Stimulated activated CD8-positive, alpha-beta memory T cell treated with anti-CD3 and anti-CD28 coated beads, Interleukin-7, amount 100 ng/mL, for 24 hours (primary cell): ENCODE data around the gene SLC8A3.

Experiments used
- DNase-seq: peaks from one replicate; pipeline ENCODE4 v3.0.0-alpha.2; 2020; ENCODE audit warnings: low read depth

SLC8A3 gene

DNA sequence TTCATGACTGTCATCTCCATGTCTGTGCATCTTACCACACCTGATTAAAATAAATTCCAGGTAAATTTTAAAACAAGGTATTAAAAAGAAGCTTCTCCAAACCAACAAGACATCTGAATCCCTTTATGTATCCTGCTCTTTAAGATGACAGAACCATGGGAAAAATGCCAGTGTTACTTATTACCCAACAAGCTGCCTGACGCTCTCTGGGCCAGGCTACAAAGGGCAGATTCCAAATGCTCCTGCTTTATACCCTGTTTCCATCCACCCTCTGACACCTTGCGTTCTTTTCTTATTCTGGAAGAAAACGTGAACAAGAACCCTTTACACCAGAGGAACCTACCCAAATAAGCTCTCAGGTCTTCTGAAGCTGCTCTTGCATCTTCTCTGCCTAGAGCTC lies 70.7 kb downstream of the SLC8A3 start:
- DNase-seq, result no peak

DNA sequence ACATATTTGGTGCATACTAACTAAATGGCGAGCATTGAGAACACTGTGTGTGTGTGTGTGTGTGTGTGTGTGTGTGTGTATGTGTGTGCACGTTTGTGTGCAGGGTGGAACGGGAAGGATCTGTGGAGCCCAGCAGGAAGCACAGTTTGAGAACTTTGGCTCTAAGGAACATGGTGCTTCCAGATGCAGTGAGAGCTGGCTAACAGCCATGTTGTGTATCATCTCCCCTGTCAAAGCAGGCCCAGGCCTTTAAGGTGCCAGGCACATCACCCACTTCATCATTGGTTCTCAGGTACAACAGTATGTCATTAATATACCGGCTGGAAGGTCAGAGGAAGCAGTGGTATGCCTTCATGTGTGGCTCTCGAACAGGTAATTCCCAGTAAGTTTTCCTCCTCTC lies 72.5 kb downstream of the SLC8A3 start:
- DNase-seq, result no peak

DNA sequence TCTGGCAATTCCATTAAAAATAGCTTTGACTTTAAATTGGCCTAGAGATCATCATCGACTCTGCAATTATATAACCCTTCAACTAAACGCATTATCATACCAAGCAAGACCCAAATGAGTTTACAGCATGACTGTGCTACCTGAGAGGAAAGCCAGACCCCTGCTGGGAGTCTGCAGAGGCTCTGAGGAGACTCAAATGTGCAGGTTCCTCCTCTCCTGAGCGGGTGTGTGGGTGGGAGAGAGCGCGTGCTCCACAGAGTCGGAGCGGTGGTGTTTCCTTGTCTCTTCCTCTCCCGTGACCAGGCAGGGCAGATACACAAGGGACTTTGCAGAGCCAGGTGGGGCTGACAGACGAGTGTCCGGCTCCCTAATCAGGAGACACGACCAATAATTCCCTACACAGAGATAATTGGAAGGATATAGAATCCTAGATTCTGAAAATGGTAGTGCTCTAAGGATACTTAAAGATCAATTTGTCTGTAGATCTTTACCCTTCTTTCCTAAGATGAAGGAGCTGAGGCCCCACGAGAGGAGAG lies 74.1 kb downstream of the SLC8A3 start:
- no peak for DNase-seq

DNA sequence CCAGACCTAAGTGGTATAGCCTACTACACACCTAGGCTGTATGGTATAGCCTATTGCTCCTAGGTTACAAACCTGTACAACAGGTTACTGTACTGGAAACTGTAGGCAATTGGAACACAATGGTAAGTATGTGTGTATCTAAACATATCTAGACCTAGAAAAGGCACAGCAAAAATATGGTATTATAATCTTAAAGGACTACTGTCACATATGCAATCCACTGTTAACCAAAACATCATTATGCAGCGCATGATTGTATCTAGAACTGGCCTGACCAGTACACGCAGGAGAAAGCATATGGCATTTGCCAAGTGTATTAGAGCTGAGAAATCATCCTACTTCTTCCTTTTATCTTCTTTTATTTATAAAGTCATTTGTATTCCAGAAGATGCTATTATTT lies 75.5 kb downstream of the SLC8A3 start:
- no peak for DNase-seq

DNA sequence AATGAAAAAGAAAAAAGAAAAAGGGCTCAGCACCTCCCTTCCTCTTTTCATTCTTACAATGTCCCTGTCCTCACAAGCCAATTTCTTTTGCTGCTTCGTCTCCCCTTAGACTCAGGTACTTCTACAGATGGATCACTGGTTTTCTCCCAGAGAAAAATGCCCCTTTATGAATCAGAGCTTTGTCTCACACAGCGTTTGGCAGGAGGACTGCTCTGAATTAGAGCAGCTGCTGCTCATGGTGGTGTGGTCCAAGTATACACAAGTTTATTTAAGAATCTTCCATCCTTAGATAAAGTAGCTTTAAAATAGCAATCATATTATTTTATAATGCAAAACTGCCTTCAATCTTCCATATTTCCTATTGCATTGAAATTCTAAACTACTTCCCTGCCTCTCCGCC lies 80.3 kb downstream of the SLC8A3 start:
- no peak for DNase-seq

DNA sequence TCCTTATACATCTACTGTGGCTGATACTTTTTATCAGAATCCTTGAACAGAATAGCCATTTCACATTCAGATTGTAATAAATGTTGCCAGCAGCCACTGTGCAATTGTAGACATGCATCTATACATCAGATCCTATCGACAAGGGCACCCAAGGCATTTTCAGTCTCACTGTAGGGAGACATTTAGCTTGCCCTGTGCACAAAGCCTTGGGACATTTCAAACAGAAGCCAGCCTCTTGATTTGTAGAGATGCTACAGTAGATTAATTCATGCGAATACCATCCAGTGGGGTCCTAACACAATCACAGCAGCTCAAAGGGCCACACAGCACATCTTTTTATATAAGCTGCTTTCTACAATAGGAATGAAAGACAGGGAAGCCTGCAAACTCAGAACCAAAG lies 81.4 kb downstream of the SLC8A3 start:
- DNase-seq, result no peak

DNA sequence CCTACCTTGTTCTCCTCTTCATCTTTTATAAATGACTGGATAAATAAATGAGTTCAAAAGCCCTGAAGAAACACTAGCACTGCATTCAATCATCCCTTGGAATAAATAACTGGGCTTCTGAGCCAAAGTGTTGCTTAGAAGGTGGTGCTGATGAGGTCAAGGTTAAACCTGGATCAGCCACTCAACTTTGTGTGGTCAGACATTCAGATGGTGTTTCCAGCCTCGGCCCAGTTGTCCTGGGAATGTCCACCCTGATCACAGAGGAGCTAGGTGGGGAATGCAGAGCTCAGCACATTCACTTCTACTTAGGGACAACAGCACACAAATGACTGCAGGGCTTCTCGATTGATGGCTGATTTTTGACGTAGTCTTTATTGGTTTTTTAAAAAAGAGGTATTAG lies 88.7 kb downstream of the SLC8A3 start:
- DNase-seq, result no peak

DNA sequence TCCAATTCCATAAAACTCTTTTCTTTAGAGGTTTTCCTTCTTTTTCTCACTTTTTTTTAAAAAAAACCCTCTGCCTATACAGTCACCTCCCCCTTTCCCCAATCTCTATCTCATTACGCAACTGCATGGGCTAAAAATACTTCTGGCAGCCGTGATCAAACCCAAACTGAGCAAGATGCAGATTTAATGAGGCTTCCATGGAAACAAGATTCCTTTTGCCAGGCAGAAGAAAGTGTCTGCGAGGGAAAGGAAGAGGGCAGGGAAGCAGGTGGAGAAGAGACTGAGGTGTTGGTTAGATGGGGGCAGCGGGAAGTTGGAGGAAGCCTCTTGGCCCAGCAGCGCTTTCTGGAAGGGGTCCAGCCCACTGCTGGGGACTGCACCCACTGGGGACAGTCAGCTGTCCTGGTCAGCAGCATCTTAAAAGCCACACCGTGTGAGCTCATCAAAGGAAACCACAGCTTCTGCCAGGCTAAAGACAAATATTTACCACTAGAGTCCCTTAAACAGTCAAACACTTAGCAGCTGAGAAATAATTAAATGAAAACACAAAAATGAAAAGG lies 90.4 kb downstream of the SLC8A3 start:
- DNase-seq, result no peak

DNA sequence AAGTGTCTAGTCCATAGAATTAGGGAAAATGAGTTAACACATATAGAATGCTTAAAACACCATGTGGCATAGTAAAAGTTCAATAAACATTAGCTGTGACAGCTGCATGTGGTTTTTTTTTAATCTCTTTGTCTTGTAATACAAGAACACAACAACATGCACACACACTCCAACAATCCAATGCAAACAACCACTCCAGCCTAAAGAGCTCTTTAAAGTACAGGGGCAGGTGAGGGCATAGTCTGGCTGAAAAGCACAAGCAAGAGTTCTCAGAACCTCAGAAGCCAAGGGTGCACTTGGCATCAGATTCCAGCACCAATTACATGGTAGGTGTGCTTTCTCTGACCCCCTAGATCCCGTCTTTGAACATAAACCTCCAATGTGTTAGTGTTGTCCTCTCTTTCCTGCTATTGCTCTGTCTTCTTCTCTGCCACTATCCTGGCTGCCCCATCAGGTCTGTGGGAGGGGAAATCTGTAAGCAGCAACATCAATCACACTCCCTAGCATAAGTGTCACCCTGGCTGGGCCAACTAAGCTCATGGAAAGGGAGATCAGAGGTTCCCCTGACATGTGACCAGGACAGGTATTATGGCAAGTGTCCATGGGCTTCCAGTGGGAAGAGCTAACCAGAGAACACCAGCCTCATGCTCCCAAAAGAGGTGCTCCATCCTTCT lies 91.0 kb downstream of the SLC8A3 start:
- no peak for DNase-seq

DNA sequence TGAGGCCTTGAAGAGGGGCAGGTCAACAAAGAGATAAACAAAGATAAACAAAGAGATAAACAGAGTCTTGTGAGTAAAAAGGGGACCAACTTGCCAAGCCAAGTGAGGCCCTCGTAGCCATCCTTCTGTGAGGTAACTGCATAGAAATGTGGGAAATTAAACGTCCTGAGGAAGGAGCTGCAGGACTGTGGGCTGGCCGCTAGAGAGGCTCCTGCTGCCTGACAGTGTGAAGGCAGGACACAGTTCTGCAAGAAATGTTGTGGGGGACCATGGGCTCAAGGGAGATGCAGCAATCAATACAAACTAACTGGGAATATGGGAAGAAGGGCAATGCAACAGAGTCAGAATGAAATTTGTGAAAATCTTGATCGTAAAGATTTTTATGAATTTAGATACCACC lies 91.9 kb downstream of the SLC8A3 start:
- DNase-seq, result no peak

DNA sequence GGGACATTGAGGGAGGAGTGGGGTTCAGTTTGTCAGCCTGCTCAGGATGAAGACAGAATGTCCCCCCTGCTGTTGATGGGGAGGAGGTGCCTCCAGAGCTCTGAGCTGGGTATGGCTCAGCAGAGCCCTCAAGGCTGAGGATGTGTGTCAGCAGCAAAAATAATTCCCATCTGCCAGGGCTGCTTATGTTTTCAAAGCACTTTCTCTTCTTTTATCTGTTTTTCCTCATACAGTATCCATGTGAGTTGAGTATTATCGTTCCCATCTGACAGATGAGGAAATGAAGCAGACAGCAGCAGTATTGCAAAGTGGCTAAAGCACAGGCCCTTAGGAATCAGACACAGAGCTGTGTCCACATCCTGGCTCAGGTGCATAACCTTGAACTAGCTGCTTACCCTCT lies 94.1 kb downstream of the SLC8A3 start:
- DNase-seq, result no peak

DNA sequence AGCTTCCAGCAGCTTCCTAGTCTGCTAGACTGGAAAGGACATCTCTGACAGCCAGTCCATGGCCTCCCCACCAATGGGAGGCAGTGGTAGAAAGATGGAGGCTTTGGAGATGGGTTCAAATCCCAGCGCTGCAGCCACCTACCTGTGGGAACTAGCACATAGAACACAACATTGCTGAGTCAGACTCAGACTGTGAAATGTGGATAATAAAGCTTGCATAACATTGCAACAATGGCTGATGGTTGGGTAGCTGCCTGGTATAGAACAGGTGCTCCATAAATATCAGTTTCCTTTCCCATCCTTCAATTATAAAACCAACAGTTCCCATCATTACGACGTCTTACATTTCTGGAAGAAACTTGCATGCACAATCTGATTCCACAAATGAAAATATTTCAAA lies 94.6 kb downstream of the SLC8A3 start:
- no peak for DNase-seq

DNA sequence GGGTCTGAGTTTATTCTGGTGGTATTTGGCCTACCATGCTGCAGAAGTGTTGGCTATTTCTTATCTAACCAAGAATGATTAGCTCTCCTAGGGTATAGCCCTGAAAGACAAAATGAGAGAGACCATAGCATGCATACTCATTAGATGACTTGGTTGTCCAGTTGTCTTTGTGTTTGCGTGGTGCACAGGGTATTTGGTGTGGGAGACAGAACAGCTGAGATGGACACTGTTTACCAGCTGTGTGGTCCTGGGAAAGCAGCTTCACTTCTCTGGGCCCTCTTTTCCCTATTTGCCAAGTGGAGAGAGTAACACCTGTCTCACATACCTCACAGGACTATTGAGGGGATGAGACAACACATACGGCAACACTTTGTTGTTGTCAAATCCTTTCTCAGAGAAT lies 95.6 kb downstream of the SLC8A3 start:
- no peak for DNase-seq

DNA sequence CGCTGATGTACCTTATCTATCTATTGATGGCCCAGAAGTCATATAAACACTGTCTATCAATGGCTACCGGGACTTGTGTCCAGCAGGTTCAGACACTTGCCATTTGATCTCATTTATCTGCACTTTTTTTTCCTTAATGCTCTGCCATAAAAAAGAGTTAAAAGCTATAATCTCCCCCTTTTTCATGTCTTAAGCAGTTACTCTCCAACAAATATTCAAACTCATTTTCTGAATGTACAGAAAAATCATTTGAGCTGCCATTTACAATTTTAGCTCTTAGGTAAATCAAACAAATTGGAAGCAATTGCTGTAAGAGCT lies 101.4 kb downstream of the SLC8A3 start:
- DNase-seq, result no peak

DNA sequence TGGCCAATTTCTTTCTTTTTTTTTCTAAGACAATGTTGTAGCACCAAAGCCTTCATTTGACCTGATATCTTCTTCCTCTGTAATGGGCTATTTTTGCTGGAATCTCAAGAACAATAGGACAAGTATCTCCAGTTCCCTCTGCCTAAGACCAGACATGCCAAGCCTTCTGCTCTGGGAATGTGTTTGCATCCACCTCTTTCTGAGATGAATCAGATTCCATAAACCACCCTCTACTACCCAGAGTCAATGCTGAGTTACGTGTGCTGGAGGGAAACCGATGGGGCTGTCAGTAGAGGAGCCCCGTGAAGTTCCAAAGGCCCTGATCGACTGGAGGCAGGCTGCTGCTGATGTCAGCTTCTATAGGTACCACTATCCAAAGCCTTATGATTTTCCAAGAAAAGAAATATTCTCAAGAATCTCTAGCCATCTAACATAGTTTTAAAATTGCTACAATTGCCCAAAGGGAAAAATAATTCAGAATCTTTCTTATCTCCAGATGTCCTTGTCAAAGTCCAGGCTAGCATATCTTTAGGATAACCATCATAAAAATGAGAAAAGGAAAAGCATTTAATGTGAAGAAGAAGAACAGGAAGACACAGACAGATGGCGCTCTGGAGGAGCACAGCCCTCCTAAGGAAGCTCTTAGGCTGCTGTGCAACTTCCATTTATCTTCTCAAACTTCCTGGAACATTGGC lies 101.9 kb downstream of the SLC8A3 start:
- no peak for DNase-seq

DNA sequence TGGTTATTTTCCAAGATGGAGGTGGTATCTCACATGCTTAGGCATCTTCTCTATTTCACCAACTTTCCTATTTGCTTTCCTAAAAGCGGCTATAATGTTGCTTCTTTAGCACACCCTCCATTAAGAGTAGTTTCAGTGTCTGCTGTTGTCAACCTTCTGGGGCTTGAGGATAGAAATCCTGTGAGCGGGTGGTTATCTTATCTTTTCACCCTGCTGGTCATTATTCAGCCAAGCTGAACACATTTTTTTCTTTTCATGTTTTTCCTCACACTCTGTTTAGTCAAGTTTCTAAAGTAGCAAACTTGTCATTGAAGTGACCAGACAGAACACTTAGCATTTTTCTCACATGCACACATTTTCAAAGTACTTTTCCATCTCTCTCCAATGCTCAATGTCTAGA lies 104.5 kb downstream of the SLC8A3 start:
- no peak for DNase-seq

DNA sequence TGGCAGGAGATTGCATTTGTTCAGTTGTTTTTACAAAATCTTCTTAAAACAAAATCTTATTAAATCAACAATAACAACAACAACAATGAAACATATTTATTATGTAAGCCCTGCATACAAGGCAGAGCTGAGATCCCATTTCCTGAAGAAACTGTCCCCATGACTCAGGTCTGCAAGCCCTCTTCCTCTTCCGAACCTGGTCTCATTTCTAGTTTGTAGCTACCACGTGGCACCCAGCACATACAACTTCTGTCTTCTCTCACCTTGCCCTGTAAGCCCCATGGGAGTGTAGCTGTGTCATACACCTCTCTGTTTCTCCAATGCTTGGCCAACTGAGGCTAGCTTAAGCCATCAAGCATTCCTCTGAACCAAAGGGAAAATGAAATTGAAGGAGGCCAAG lies 106.4 kb downstream of the SLC8A3 start:
- DNase-seq, result no peak

DNA sequence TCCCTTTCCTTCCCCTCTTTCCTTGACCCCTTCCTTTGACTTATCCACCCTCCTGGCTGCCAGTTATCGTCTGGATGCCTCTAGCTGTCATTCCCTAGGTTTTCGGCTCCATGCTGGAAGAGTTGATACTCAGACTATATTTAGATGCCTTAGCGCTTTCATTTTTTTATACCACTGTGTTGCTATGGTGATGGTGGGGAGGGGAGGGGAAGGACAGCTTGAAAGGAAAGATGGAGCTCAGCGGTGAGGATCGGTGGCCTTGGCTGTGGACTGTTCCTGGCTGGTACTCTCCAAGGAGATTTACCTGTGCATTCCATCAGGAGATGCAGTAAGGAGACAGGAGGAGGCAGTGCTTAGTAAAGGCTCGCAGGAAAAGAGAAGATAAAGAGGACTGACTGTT lies 108.7 kb downstream of the SLC8A3 start:
- DNase-seq, result no peak

DNA sequence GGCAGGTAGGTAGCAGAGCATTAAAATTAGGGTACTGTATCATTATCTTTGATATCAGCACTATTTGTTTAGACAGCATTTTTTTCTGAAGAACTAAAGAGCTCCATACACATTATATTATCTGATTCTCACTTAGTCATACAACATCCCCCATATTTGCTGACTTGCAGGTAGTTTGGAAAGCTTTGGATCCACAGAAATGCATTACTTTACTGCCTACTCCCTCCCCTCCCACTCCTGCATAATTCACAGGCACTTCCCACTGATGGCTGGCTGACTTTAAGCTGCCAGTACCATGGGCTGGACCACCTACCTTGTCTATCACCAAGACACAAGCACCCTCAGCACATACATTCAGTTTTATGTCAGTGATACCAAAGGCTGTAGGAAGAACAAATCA lies 110.4 kb downstream of the SLC8A3 start:
- DNase-seq, result no peak

DNA sequence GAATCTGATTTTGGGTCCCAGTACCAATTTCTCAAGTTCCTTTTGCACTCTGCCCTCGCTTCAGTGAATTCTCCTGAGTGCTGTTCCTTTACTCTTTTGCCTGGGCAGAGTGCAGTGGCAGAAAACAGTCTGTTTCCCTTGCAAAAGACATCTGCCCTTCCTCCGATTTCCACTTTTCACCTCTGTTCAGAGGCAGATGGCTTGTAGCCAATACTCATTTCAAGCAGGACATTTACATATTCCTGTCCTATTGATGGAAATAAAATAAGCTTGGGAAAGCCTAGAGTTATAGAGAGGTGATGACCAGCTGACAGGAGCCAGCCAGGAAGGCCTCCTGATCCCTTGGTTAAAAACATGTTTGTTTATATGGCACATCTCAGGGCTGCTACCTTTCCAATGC lies 111.0 kb downstream of the SLC8A3 start:
- no peak for DNase-seq

DNA sequence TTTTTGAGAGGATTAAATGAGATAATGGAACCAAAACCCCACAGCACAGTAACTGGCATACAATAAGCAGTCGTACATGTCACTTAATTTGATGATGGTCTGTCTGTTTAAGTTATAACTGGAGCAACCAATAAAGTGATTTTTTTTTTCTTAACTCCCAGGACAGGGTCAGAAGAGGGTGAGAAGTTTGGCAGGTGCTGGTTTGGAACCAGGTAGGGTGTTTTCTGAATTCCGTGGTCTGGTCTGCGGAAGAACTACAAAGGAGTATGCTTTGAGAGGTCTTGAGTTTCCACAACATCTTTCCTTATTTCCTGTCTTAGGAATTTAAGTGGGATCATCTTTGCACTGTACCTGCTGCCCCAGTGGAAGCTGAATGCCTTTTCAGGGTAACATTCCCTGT lies 111.7 kb downstream of the SLC8A3 start:
- no peak for DNase-seq

DNA sequence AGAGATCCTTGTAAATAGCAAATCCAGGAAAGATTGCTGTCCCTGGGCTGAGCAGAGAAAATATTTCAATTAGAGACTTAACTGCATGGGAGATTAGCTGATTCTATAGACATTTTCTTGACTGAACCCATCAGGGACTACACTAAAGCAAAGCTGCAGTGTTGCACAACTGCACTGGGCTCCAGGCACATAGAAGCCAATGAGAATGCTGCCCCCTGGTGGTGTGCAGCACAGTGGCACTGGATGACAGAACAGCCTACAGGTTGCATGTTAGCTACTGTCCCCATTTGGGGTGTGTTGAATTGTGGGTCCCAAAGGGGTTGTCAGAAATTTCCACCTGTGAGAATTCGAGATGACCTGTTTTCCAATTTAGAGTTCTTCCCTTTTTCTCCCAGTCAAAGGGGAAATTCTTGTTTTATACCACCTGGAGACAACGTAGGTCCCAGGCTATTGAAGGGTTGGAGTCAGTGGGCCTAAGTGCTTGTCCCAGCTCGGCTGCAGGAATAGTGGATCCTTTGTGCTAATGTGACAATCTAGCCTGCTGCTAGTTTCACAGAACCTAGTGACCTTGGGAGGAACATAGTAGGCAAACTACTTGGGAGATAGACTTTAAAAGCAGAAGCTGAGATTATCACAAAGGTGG lies 114.7 kb downstream of the SLC8A3 start:
- peak; percentile 27 for DNase-seq

DNA sequence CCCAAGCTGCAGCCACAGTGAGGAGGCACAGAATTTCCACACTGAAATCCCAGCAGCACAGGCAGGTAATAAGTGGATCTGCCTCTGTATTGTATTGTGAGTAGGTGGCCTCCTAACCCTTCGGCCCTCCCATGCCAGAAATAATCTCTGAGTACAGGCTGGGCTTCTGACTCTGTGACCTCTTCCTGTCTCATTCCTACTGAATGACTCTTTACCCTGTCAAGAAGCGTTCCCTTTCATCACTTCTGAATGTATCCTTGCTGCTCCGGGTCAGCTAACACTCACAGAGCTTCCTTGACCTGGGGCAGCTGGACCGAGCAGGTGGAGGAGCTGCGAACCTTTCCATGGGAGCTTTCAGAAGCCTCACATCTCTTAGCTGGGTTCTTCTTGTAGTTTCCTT lies 119.6 kb downstream of the SLC8A3 start:
- DNase-seq, result no peak
